ENCODE data around the gene PCGF3.

The PCGF3 gene, protein sequence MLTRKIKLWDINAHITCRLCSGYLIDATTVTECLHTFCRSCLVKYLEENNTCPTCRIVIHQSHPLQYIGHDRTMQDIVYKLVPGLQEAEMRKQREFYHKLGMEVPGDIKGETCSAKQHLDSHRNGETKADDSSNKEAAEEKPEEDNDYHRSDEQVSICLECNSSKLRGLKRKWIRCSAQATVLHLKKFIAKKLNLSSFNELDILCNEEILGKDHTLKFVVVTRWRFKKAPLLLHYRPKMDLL

DNA sequence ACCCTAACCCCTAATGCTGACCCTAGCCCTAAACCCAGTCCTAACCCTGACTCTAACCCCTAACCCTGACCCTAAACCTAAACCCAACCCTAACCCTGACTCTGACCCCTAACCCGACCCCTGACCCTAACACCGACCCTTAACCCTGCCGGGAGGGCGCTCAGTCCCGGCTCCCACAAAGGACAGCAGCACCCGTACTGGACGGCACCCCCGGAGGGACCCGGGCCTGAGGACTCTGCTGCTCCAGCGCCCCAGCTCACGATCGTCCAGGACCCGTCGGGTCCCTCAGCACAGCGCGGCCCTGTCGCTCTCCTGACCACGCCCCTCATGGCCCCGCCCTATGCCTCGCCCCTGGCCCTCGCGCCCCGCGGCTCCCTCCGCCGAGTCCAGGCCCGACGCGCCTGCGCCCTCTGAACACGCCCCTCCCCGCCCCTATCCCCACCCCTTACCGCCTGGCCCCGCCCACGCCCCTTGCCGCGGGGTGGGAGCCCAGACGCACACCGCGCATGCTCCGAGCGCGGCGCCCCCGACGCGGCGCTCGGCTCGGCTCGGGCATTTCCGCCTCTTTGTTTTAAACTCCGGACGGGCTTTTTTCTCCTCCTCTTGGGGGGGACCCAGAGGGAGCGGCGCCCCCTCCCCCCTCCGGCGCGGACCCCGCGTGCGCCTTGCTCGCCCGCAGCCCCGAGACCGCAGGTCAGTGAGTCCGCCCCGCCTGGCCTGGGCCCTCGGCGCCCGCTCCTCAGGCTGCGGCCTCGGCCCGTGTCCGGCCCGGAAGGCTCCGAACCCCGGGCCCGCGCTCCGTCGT is at the start of gene PCGF3:
Gene PCGF3, plus strand, starts transcription at position 555 of the 805 bp plus-strand sequence. CDS start 27,849 bp downstream, outside the sequence.
- DNase-seq = peak; percentile 87

DNA sequence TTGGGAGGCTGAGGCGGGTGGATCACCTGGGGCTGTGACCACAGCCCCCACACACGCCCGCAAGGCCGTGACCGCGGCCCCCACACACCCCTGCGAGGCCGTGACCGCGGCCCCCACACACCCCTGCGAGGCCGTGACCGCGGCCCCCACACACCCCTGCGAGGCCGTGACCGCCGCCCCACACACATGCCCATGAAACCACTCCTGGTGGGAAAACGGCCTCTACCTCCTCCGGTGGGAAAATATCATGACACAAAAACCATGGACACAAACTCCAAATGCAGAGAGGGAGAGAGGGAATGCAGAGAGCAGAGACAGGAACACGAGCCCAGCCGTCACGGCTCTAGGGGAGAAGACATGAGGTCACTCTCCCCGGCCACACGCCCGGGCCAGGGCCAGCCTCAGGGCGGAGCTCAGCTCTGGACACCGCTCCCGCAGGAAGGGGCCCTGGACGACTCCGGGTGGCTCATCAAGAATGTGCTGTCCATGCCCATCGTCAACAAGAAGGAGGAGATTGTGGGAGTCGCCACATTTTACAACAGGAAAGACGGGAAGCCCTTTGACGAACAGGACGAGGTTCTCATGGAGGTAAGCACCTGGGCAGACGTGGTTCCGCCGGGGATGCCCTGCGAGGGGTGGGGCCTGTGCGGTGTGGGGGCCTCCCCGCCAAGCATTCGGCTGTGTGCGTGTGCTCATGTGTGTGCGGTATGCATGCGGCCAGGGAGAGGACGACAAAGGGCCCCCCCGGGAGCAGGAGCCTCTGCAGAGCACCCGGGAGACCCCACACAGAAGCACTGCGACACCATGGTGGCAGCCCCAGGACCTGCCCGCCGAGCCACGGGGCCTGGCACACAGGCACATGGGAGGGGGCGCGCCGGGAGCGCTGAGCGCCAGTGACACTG is 48.9 kb upstream of the PCGF3 start:
- DNase-seq = no peak

DNA sequence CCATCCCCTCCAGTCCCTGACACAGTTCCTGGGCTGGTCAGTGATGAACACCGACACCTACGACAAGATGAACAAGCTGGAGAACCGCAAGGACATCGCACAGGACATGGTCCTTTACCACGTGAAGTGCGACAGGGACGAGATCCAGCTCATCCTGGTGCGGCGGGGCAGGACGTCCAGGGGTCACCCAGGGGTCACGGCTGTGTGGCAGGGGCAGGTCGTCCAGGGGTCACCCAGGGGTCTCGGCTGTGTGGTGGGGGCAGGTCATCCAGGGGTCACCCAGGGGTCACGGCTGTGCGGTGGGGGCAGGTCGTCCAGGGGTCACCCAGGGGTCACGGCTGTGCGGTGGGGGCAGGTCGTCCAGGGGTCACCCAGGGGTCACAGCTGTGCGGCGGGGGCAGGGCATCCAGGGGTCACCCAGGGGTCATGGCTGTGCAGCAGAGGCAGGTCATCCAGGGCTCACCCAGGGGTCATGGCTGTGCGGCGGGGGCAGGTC is 48.2 kb upstream of the PCGF3 start:
- DNase-seq = no peak

DNA sequence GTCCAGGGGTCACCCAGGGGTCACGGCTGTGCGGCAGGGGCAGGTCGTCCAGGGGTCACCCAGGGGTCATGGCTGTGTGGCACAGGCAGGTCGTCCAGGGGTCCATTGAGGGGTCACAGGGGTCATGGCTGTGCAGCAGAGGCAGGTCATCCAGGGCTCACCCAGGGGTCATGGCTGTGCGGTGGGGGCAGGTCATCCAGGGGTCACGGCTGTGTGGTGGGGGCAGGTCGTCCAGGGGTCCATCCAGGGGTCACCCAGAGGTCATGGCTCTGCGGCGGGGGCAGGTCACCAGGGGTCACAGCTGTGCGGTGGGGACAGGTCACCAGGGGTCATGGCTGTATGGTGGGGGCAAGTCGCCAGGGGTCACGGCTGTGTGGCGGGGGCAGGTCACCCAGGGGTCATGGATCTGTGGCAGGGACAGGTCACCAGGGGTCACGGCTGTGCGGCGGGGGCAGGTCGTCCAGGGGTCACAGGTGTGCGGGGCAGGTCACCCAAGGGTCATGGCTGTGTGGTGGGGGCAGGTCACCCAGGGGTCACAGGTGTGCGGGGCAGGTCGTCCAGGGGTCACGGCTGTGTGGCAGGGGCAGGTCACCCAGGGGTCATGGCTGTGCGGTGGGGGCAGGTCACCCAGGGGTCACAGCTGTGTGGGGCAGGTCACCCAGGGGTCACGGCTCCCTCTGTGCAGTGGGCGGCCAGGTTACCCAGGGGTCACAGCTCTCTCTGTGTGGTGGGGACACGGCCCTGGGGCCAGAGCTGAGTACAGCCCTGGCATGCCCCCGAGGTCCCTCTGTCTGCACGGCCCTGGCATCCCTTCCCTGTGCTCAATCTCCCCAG is 47.6 kb upstream of the PCGF3 start:
- no peak for DNase-seq

DNA sequence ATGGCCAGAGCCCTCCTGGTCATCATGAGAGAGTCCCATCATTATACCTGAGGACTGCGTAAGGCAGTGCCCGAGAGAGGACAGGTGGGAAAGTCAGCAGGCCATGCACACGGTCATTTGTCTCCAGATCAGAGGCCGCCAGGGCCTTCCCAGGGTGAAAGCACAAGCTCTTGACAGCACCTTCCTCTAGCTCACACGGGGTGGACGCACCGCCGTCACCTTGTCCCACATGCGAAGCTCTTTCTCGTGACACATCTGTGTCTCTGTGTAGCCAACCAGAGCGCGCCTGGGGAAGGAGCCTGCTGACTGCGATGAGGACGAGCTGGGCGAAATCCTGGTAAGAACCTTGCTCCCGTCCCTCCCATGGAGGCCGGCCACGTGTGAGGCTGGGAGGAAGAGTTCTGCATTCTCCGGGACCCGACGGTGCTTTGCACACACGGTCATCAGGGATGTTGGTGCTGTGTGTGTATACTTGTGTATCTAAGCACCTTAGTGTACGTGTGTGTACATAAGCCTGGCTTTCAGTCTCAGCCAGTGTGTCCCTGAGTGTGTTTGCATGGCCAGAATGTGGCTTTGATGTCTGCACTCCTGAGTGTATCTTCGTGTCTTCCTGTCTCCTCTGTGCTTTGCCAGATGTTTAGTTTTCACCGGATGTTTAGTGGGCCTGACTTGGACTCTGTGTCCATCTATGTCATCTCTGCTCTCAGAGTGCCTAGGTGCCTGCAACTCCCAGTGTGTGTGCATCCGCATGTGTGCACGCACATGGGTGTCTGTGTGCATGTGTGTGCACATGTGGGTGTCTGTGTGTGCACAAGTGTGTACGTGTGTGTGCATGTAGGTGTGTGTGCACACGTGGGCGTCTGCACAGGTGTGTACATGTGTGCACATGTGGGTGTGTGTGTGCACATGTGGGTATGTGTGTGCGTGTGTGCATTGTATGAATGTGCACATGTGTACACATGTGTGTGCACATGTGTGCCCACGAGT is 46.7 kb upstream of the PCGF3 start:
- DNase-seq = no peak

DNA sequence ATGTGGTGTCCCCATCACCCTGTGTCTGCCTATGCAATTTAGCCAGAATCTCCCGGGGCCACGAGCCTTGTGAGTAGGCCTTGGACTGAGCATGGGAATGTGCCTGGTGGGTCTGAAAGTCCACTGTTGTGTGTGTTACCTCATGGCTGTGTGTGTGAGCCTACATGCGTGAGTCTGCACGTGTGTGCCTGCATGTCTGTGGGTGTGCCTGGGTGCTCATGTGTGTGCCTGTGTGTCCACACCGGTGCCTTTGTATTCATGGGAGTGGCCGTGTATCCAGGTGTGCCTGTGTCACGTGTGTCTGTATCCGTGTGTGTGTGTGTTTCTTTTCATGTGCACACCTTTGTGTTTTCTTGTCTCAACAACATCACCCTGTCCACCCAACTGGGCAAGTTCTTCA is 45.8 kb upstream of the PCGF3 start:
- no peak for DNase-seq

DNA sequence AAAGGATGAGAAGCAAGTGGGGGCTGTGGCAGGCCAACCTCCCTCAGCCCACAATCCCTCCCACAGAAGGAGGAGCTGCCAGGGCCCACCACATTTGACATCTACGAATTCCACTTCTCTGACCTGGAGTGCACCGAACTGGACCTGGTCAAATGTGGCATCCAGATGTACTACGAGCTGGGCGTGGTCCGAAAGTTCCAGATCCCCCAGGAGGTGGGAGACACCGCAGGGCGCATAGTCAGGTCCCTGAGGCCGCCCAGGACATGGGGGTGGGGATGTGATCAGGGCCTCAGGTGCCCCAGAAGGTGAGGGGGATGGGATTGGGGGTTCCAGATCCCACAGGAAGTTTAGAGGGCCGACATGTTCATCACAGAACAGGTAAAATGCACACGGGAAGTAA is 45.2 kb upstream of the PCGF3 start:
- DNase-seq = no peak

DNA sequence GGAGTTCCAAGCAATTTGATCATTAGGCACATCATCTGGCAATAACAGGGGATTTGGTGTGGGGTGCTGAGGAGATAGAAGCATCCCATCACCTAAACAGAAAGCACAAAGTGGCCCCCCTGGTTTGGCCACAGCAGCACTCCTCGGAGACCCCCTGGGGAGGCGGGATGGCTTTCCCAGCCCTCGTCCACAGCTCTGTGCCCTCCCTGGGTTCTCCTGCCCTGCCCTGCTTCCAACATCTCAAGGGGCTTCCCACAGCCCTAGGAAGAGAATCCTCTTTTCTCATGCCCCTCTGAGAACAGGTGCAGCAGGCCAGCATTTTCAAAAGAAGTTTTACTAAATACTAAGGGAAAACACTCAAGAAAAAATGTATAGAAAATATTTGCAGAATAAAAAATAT is 44.4 kb upstream of the PCGF3 start:
- no peak for DNase-seq

DNA sequence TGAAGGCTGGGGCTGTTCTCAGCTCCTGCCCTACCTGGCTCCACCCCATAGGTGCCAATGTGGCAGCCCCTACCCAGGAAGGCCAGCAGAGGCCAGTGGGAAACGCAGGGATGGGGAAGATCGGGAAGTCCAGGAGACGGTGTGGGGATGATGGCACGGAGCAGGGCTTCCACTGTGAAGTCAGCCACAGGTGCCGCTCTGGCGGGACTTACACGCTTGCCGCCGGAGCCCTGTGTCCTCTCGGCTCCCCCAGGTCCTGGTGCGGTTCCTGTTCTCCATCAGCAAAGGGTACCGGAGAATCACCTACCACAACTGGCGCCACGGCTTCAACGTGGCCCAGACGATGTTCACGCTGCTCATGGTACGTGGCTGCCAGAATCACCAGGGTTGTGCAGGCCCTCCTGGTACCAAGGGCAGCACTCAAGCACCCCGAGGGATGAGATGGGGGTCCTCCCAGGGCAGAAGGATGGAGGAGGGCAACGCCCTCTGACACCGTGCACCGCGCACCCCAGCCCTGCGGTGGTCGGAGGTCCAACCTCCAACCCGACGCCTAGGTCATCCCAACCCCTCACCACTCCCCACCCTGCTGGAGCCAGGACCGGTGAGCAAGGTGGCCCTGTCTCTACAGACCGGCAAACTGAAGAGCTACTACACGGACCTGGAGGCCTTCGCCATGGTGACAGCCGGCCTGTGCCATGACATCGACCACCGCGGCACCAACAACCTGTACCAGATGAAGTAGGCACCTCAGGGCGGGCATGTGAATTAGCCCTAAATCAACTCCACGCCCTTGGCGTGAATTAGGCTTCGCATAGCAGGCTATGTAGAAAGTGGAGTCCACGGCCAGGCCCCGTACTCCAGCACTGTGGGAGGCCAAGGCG is 43.5 kb upstream of the PCGF3 start:
- DNase-seq = no peak

DNA sequence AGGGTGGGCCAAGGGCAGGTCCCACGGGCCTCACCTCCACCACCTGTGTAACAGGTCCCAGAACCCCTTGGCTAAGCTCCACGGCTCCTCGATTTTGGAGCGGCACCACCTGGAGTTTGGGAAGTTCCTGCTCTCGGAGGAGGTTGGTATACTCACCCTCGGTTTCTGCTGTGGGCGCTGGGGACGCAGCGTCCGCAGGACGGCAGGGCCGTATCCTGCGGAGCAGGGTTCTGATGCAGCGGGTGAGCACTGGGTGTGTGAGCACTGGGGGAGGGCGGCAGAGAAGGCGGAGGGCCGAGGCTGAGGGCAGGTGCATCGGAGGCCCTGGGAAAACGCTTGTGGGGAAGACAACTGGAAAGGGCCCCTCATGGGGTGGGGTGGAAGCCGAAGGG is 42.6 kb upstream of the PCGF3 start:
- no peak for DNase-seq

DNA sequence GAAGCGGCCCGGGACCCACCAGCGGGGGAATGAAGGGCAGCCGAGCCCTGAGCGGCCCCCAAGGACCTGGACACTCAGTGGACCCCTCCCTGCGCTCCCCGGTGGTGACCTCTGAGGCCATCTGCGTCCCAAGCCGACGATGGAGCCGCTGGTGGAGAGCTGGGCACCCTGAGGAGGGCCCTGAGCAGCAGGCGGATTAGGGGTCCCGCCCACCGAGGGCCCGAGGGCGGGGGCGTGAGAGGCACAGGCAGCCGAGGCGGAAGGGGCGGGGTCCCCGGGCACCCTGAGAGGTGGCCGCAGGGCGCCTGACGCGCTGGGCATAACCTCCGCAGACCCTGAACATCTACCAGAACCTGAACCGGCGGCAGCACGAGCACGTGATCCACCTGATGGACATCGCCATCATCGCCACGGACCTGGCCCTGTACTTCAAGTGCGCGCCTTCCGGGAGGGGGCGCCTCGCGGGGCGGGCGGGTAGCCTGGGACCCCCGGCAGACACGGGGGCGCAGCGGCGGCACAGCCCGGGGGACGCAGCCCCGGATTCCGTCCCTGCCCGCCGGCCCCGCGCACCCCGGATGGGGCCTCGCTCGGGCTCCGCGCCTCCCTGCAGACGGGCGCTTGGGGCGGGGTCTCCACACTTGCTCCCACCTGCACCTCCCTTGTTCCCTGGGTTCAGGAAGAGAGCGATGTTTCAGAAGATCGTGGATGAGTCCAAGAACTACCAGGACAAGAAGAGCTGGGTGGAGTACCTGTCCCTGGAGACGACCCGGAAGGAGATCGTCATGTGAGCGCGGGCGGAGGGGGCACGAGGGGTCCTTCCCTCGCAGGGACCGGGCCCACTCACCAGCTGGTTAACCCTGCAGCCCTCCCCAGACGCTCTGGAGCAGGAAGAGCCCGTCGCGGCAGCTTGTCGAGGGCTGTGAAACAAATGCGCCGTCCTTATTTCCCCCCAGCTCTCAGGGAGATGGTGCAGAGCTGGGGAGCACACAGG is 41.9 kb upstream of the PCGF3 start:
- DNase-seq = peak; percentile 46

DNA sequence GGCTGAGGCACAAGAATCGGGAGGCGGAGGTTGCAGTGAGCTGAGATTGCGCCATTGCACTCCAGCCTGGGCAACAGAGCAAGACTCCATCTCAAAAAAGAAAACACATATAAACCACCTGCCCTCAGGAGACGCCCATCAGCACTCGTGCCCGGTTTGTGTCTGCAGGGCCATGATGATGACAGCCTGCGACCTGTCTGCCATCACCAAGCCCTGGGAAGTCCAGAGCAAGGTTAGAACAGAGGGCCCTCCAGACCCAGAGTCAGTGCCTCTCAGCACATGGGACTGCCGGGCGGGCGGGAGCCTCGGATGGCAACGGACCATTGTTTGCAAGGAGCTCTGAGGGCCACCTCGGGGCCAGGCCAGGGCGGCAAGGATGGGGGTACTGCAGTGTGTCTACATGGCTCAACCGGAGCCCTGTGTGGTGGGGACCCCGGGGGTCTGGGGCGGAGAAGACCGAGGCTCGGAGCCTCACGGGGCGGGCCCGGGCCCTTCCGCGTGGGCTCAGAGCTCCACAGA is 40.9 kb upstream of the PCGF3 start:
- no peak for DNase-seq

DNA sequence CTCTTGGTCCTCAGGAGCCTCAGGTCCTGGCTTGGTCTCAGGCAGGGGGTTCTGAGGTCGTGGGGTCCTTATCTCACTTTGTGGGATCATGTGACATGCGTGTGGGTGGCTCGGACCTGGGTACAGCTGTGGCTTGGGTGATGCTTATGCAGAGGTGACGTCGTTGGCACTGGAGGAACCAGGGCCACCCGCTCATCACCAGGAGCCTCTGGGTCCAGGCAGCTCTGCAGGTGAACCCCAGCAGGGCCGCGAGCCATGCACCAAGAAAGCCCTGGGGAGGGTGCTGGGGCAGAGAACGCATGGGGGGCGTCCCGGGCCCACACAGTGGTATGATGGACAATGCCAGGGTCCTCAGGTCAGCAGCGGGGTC is 40.3 kb upstream of the PCGF3 start:
- no peak for DNase-seq

DNA sequence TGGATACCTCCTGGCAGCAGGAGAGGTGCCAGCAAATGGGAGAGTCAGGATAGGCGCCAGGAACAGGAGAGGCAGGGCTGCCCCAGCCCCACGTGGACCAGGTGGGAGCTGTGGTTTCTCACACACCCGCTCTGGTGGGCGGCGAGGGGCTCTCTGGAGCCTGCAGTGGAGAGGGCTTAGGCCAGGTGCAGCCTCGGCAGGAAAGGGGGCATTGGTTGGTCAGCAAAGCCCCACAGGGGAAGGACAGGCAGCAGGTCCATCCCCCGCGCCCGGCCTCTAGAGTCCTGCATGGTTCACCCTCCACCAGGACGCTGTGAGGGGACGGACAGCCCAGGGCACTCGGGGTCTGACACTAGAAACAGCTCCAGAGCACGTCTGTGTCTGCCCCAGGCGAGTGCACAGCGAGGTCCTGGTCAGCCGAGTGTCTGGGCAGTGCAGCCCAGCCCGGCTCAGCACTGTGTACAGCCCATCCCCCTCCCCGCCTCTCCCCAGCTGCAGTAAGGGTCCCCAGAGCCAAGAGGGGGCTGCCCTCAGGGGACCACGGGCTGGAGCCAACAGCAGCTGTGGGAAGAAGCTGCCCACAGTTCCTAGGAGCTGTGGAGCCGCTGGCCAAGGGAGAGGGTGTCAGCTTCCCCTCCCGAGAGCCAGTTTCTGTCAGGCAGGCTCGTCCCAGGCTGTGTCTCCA is 39.7 kb upstream of the PCGF3 start:
- DNase-seq = no peak

DNA sequence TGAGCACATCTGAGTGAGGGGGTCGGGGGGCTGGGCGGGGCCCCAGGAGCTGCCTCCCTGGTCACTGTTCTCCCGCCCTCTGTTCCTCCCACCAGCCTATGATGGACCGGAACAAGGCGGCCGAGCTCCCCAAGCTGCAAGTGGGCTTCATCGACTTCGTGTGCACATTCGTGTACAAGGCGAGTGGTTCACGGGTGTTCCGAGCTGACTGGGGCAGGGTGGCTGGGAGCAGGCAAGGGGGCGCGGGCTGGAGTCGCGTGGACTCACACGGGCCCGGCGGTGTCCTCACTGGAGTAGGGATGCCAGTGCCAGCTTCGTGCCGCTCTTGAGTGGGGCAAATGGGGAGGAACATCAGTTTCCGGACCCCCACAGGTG is 39.2 kb upstream of the PCGF3 start:
- no peak for DNase-seq

DNA sequence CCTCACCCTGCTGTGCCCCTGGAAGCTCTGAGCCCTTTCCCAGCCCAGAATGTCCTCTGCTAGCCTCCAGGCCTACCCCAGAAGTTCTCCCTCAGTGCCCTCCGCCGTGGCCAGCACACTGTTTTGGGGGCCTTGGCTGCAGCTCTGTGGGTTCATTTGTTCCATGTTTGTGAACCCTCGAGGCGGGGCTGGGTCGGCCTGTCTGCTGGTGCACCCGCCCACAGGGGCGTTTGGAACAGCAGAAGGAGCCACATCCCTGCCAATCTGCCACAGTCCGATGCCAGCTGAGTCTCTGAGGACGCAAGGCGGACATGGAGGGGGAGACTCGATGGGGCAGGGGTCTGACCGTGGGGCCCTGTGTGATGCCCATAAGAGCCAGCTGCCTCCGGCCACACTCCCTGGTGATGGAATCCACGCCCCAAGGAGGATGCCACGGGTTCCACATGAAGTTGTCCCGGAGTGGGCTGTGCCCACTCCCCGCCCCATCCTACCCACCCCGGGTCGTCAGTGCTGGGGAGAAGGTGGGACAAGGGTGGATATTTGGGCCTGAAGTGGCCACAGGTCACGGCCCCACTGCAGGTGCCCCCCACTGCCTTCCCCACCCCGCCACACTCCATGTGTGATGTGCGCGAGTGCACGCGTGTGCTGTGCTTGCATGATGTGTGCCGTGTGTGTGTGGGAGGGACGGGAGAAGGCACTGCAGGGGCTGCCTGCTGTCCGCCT is 38.6 kb upstream of the PCGF3 start:
- no peak for DNase-seq

DNA sequence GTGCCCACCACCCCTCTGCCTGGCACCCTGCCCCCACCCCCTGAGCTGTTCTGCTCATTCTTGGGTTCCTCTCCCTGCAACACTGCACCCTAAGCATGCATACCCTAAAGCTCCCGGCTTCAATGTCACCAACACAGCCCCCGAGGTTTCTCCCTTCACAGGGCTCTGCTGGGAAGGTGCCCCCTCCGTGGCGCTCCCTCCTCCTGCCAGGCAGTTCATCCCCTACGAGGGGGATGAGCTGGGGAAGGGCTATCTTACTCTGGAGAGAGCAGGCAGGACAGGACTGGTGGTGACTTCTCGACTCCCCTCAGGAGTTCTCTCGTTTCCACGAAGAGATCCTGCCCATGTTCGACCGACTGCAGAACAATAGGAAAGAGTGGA is 38.1 kb upstream of the PCGF3 start:
- no peak for DNase-seq

All from NCI-H774 (cell line).